Measurements from ENCODE around the gene WDR46. TPM values are rescaled to one million over a fixed set of nuclear protein-coding genes. Genes with fewer than 3 reads are reported as not detected.

Gene WDR46
- total and polyA plus RNA-seq, 2 of the 13 experiments (the other 11 are each of a cell fraction or from before 2014, with no cell fraction given) = 47.4 to 105 TPM

GRCh38 chr6:33248932-33249731 lies 39.9 kb downstream of the WDR46 start (continued):
- TF ChIP-seq, protein P1, sequence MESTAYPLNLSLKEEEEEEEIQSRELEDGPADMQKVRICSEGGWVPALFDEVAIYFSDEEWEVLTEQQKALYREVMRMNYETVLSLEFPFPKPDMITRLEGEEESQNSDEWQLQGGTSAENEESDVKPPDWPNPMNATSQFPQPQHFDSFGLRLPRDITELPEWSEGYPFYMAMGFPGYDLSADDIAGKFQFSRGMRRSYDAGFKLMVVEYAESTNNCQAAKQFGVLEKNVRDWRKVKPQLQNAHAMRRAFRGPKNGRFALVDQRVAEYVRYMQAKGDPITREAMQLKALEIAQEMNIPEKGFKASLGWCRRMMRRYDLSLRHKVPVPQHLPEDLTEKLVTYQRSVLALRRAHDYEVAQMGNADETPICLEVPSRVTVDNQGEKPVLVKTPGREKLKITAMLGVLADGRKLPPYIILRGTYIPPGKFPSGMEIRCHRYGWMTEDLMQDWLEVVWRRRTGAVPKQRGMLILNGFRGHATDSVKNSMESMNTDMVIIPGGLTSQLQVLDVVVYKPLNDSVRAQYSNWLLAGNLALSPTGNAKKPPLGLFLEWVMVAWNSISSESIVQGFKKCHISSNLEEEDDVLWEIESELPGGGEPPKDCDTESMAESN (CRISPR knock-in tag; conservative IDR thresholded peaks at IDR 0.05) = peak; percentile 39; the same call in 1 of the 2 replicates
- TF ChIP-seq LCORL (IDR thresholded peaks at IDR 0.05) (no peak), LCORL (CRISPR knock-in tag; IDR thresholded peaks at IDR 0.05) (peak; percentile 94), ZIK1 (CRISPR knock-in tag; IDR thresholded peaks at IDR 0.05; ENCODE audit: borderline replicate concordance, low read depth) (peak; percentile 93), ZNF670 (CRISPR knock-in tag; IDR thresholded peaks at IDR 0.05; ENCODE audit: borderline replicate concordance) (no peak; the same call in 1 of the 2 replicates), ZNF513 (CRISPR knock-in tag; conservative IDR thresholded peaks at IDR 0.05) (no peak), ZNF746 (CRISPR knock-in tag; IDR thresholded peaks at IDR 0.05) (no peak), CC2D1A (CRISPR knock-in tag; IDR thresholded peaks at IDR 0.05) (no peak), ZNF550 (CRISPR knock-in tag; IDR thresholded peaks at IDR 0.05; ENCODE audit: borderline replicate concordance) (no peak; the same call in none of the 2 replicates), ZNF552 (CRISPR knock-in tag; IDR thresholded peaks at IDR 0.05; ENCODE audit: borderline replicate concordance) (no peak), MNT (IDR thresholded peaks at IDR 0.05) (peak; percentile 47)
- TF ChIP-seq, protein P2, sequence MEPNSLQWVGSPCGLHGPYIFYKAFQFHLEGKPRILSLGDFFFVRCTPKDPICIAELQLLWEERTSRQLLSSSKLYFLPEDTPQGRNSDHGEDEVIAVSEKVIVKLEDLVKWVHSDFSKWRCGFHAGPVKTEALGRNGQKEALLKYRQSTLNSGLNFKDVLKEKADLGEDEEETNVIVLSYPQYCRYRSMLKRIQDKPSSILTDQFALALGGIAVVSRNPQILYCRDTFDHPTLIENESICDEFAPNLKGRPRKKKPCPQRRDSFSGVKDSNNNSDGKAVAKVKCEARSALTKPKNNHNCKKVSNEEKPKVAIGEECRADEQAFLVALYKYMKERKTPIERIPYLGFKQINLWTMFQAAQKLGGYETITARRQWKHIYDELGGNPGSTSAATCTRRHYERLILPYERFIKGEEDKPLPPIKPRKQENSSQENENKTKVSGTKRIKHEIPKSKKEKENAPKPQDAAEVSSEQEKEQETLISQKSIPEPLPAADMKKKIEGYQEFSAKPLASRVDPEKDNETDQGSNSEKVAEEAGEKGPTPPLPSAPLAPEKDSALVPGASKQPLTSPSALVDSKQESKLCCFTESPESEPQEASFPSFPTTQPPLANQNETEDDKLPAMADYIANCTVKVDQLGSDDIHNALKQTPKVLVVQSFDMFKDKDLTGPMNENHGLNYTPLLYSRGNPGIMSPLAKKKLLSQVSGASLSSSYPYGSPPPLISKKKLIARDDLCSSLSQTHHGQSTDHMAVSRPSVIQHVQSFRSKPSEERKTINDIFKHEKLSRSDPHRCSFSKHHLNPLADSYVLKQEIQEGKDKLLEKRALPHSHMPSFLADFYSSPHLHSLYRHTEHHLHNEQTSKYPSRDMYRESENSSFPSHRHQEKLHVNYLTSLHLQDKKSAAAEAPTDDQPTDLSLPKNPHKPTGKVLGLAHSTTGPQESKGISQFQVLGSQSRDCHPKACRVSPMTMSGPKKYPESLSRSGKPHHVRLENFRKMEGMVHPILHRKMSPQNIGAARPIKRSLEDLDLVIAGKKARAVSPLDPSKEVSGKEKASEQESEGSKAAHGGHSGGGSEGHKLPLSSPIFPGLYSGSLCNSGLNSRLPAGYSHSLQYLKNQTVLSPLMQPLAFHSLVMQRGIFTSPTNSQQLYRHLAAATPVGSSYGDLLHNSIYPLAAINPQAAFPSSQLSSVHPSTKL (CRISPR knock-in tag; IDR thresholded peaks at IDR 0.05) = no peak
- TF ChIP-seq, protein P3, sequence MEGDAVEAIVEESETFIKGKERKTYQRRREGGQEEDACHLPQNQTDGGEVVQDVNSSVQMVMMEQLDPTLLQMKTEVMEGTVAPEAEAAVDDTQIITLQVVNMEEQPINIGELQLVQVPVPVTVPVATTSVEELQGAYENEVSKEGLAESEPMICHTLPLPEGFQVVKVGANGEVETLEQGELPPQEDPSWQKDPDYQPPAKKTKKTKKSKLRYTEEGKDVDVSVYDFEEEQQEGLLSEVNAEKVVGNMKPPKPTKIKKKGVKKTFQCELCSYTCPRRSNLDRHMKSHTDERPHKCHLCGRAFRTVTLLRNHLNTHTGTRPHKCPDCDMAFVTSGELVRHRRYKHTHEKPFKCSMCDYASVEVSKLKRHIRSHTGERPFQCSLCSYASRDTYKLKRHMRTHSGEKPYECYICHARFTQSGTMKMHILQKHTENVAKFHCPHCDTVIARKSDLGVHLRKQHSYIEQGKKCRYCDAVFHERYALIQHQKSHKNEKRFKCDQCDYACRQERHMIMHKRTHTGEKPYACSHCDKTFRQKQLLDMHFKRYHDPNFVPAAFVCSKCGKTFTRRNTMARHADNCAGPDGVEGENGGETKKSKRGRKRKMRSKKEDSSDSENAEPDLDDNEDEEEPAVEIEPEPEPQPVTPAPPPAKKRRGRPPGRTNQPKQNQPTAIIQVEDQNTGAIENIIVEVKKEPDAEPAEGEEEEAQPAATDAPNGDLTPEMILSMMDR (CRISPR knock-in tag; IDR thresholded peaks at IDR 0.05) = peak; percentile 74
- TF ChIP-seq, protein P4, sequence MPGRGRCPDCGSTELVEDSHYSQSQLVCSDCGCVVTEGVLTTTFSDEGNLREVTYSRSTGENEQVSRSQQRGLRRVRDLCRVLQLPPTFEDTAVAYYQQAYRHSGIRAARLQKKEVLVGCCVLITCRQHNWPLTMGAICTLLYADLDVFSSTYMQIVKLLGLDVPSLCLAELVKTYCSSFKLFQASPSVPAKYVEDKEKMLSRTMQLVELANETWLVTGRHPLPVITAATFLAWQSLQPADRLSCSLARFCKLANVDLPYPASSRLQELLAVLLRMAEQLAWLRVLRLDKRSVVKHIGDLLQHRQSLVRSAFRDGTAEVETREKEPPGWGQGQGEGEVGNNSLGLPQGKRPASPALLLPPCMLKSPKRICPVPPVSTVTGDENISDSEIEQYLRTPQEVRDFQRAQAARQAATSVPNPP (CRISPR knock-in tag; IDR thresholded peaks at IDR 0.05) = peak; percentile 80; the same call in 1 of the 2 replicates
